Umbilical cord (tissue), 1 donor: Measurements from ENCODE around the gene CCDC8. TPM values are rescaled to one million over a fixed set of nuclear protein-coding genes. Genes with fewer than 3 reads are reported as not detected.

Experiments used
- total RNA-seq: library from RNA; depleted of rRNA; stranded (reverse); fragments of >200 nt; gene quantifications from one replicate; pipeline ENCODE4 v1.2.3, GENCODE V29; 2014; ENCODE audit warnings: low replicate concordance; ENCODE audit not compliant: insufficient read depth

CCDC8 gene
- total RNA-seq, 1 donor from 2014 or later, result 61.2 TPM

Other genes with a start within 250 kb of the CCDC8 start
- not detected for gene IGFL1, start 183.8 kb downstream of the CCDC8 start, total RNA-seq
- 66.4 TPM for gene HIF3A, start 116.5 kb downstream of the CCDC8 start, total RNA-seq
- gene PPP5C, start 66.5 kb downstream of the CCDC8 start, total RNA-seq, result 33.9 TPM
- gene PNMA8C, start 15.4 kb upstream of the CCDC8 start, total RNA-seq, result not detected
- 10.4 TPM for gene PNMA8A, start 58.0 kb upstream of the CCDC8 start, total RNA-seq
- 3.1 TPM for gene PNMA8B, start 82.3 kb upstream of the CCDC8 start, total RNA-seq
- 82.8 TPM for gene CALM3, start 187.8 kb upstream of the CCDC8 start, total RNA-seq
- 22.6 TPM for gene PTGIR, start 211.5 kb upstream of the CCDC8 start, total RNA-seq
- gene GNG8, start 222.6 kb upstream of the CCDC8 start, total RNA-seq, result not detected
- gene DACT3, start 247.6 kb upstream of the CCDC8 start, total RNA-seq, result 26.7 TPM